Ishikawa (cell line): ENCODE data around the gene SERPINA12.

ENCODE experiments used
- CEBPB ChIP-seq: IDR thresholded peaks from 2 replicates; pipeline ENCODE4 v1.6.1; 2012
- CREB1 ChIP-seq: IDR thresholded peaks from 2 replicates; pipeline ENCODE4 v1.6.1; 2012; ENCODE audit warnings: low read depth
- EGR1 ChIP-seq: IDR thresholded peaks from 2 replicates; pipeline ENCODE4 v1.6.1; 2012
- EP300 ChIP-seq: IDR thresholded peaks from 2 replicates; pipeline ENCODE4 v1.6.1; 2012; ENCODE audit warnings: borderline replicate concordance
- FOXM1 ChIP-seq: IDR thresholded peaks from 2 replicates; pipeline ENCODE4 v1.6.1; 2012; ENCODE audit warnings: low read depth, borderline replicate concordance
- NFIC ChIP-seq: IDR thresholded peaks from 2 replicates; pipeline ENCODE4 v1.6.1; 2012
- RAD21 ChIP-seq: IDR thresholded peaks from 2 replicates; pipeline ENCODE4 v1.6.1; 2012; ENCODE audit warnings: low read depth
- TAF1 ChIP-seq: IDR thresholded peaks from 2 replicates; pipeline ENCODE4 v1.6.1; 2012; ENCODE audit warnings: low read depth, mild to moderate bottlenecking
- TCF12 ChIP-seq: IDR thresholded peaks from 2 replicates; pipeline ENCODE4 v1.6.1; 2012; ENCODE audit warnings: low read depth
- TEAD4 ChIP-seq: IDR thresholded peaks from 2 replicates; pipeline ENCODE4 v1.6.1; 2012
- YY1 ChIP-seq: IDR thresholded peaks from 2 replicates; pipeline ENCODE4 v1.6.1; 2012; ENCODE audit warnings: low read depth
- ZBTB7A ChIP-seq: IDR thresholded peaks from 2 replicates; pipeline ENCODE4 v1.6.1; 2012; ENCODE audit warnings: low read depth
- TF ChIP-seq, protein P1 (sequence below): IDR thresholded peaks from 2 replicates; pipeline ENCODE4 v1.6.1; 2012
- TF ChIP-seq, protein P2 (sequence below): IDR thresholded peaks from 2 replicates; pipeline ENCODE4 v1.6.1; 2012; ENCODE audit warnings: low read depth, mild to moderate bottlenecking
- TF ChIP-seq, protein P3 (sequence below): IDR thresholded peaks from 2 replicates; pipeline ENCODE4 v1.6.1; 2012

The SERPINA12 gene

DNA sequence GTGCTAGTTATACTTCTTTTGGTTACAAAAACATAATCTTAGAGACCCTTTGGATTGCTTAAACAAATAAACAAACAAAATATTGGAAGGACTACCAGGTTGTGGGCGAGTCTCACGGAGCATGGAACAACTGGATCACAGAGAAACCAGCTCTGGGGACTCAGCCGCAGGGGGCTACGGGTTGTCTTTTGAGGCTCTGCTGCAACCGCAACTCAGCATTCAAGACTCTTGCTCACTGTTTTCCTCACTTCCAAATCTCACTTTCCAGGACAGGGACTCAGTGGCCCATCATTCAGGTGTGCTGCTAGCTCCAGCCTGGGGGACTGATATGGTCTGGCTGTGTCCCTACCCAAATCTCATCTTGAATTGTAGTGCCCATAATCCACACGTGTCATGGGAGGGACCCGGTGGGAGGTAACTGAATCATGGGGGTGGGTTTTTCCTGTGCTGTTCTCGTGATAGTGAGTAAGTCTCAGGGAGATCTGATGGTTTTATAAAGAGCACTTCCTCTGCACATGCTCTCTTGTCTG lies 37.9 kb upstream of the SERPINA12 start:
- TF ChIP-seq TCF12: no peak
- TF ChIP-seq EGR1: no peak
- TF ChIP-seq RAD21: no peak
- TF ChIP-seq, protein P1, sequence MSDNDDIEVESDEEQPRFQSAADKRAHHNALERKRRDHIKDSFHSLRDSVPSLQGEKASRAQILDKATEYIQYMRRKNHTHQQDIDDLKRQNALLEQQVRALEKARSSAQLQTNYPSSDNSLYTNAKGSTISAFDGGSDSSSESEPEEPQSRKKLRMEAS: no peak
- TF ChIP-seq FOXM1: no peak
- TF ChIP-seq CREB1: no peak
- no peak for TF ChIP-seq TEAD4
- no peak for TF ChIP-seq CEBPB
- TF ChIP-seq TAF1: no peak

DNA sequence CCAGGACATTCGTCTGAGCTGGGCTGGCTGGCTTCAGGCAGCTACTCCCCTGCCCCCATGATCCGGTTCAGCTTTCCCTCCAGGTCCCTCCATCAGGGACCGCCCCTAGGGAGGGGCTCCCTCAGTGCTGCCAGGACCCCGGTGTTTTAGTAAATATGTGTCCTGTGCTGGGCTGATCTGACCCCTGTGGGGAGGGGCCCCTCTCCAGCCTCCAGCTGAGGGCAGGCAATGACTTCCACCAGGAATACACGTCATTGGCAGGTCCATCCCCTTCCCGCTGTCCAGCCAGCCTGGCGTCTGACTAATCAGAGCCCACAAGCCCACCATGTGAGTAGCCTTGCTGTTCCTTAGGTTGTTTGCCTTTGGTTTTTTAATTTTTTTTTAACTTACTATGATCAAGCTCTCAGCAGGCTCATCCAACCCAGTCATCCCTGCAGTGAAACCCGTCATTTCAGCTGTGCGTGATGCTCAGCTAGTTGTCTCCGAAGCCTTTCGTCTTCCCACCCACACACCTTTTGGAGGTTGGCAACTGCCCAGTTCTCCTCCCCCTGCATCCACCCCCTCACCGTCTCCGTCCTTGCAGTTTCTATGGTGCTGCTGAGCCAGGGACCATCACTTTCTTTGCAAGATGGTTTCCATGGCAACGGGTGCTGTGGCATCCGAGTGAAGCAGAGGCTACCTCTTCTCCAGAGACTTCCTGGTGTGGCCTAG lies 36.0 kb upstream of the SERPINA12 start:
- no peak for TF ChIP-seq RAD21
- no peak for TF ChIP-seq TAF1
- TF ChIP-seq CEBPB: no peak
- TF ChIP-seq, protein P1: no peak
- TF ChIP-seq, protein P2, sequence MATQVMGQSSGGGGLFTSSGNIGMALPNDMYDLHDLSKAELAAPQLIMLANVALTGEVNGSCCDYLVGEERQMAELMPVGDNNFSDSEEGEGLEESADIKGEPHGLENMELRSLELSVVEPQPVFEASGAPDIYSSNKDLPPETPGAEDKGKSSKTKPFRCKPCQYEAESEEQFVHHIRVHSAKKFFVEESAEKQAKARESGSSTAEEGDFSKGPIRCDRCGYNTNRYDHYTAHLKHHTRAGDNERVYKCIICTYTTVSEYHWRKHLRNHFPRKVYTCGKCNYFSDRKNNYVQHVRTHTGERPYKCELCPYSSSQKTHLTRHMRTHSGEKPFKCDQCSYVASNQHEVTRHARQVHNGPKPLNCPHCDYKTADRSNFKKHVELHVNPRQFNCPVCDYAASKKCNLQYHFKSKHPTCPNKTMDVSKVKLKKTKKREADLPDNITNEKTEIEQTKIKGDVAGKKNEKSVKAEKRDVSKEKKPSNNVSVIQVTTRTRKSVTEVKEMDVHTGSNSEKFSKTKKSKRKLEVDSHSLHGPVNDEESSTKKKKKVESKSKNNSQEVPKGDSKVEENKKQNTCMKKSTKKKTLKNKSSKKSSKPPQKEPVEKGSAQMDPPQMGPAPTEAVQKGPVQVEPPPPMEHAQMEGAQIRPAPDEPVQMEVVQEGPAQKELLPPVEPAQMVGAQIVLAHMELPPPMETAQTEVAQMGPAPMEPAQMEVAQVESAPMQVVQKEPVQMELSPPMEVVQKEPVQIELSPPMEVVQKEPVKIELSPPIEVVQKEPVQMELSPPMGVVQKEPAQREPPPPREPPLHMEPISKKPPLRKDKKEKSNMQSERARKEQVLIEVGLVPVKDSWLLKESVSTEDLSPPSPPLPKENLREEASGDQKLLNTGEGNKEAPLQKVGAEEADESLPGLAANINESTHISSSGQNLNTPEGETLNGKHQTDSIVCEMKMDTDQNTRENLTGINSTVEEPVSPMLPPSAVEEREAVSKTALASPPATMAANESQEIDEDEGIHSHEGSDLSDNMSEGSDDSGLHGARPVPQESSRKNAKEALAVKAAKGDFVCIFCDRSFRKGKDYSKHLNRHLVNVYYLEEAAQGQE: no peak
- no peak for TF ChIP-seq CREB1
- no peak for TF ChIP-seq EGR1
- no peak for TF ChIP-seq TCF12
- no peak for TF ChIP-seq ZBTB7A
- TF ChIP-seq, protein P3, sequence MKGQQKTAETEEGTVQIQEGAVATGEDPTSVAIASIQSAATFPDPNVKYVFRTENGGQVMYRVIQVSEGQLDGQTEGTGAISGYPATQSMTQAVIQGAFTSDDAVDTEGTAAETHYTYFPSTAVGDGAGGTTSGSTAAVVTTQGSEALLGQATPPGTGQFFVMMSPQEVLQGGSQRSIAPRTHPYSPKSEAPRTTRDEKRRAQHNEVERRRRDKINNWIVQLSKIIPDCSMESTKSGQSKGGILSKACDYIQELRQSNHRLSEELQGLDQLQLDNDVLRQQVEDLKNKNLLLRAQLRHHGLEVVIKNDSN: no peak
- TF ChIP-seq EP300: no peak
- no peak for TF ChIP-seq YY1
- no peak for TF ChIP-seq NFIC
- TF ChIP-seq FOXM1: no peak
- TF ChIP-seq TEAD4: no peak

DNA sequence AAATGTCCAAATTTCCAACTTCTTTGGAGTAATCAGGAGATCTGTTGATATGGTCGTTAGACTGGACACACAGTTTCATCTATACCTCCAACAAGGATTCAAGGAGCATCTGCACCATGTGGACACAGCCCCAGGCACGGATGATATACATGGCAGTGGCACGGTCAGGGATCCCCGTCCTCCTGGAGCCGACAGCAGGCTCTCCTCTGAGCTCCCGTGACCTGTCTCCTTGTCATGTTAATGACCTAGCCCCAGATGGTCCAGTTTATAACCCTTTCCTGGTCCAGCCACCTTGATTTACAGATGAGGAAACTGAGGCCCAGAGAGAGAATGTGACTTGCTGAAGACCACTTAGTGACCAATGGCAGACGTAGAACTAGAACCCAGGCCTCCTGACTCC lies 35.5 kb upstream of the SERPINA12 start:
- TF ChIP-seq EGR1: no peak
- no peak for TF ChIP-seq ZBTB7A
- TF ChIP-seq, protein P1: no peak
- no peak for TF ChIP-seq RAD21
- TF ChIP-seq YY1: no peak
- no peak for TF ChIP-seq TEAD4
- TF ChIP-seq EP300: no peak
- no peak for TF ChIP-seq FOXM1
- TF ChIP-seq TAF1: no peak

DNA sequence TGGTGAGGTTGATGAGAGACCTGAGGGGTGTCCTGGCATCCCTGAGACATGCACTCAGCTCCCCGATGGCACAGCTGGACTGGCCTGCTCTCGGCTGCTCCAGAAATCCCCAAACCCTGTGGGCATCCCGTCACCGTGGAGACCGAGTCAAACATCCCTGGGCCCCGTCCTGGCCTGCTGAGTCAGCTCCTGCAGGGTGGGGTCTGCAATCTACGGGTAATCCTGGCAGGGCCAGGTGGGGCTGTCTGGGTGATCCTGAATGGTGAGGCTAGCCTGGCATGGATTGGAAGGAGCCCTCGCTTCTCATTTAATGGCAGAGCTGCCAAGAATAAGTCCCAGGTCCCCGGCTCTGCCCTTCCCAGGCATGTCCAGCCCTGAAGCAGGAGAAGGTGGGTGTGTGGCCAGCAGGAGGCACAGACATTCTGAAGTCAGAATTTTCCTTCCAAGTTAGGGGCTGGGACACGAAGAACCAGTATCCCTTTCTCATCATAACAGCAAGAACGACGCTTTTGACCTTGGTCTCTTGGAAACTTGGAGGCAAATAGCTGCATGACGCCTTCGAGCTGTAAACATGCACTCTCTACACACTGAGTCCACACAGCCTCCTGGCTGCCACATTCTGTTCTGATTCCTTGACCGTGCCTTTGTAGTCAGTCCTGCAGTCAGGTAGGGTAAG lies 34.3 kb upstream of the SERPINA12 start:
- TF ChIP-seq TCF12: no peak
- TF ChIP-seq TAF1: no peak
- no peak for TF ChIP-seq EGR1
- no peak for TF ChIP-seq CREB1
- TF ChIP-seq, protein P2: no peak

DNA sequence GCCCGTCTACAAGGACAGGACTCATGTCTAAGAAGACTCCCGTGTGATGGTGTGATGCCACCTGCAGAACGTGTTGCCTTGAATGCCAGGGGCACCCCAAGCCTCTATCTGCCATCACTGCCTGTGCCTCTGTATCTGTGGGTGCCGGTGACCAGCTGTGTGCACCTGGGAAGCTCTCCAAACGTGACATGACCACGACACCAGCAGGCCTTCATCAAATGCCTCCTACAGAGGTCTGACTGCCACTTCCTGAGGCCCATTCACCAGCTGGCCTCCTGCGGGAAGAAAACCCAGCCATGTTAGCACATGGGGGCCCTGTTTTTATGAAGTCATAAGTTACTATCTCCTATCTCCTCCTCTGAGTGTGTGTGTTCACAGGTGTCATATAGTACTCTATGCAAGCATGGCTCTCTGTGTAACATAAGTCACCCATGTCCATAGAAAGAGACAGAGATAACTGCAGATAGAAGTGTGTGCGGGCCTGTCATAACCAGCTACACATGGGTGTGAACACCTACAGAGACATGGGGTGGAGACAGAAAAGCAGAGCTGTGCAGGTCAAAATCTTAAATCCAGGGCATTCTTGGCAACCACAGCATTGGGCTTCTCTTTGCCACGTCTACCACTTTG lies 33.7 kb upstream of the SERPINA12 start:
- TF ChIP-seq FOXM1: no peak
- TF ChIP-seq EP300: no peak
- no peak for TF ChIP-seq EGR1
- no peak for TF ChIP-seq CREB1
- TF ChIP-seq, protein P3: no peak
- no peak for TF ChIP-seq TEAD4
- no peak for TF ChIP-seq YY1
